PC-3 (cell line): Measurements from ENCODE around the gene SPATA16.

ENCODE experiments used
- CTCF ChIP-seq: fragments of 300-600 bp; sonication (generic); conservative IDR thresholded peaks from 2 replicates; pipeline ENCODE4 v1.5.1; 2017; ENCODE audit warnings: antibody characterized with exemption, low read depth, mild to moderate bottlenecking, low read length
- EZH2 ChIP-seq: fragments of 300-600 bp; sonication (generic); IDR thresholded peaks from one replicate; pipeline ENCODE4 v1.6.1; 2017; ENCODE audit warnings: antibody characterized with exemption, mild to moderate bottlenecking, low read length; ENCODE audit not compliant: unreplicated experiment
- EZH2phosphoT487 ChIP-seq: fragments of 300-600 bp; sonication (generic); IDR thresholded peaks from 2 replicates; pipeline ENCODE4 v1.6.1; 2018; ENCODE audit warnings: mild to moderate bottlenecking, antibody characterized with exemption, low read length, borderline replicate concordance

DNA sequence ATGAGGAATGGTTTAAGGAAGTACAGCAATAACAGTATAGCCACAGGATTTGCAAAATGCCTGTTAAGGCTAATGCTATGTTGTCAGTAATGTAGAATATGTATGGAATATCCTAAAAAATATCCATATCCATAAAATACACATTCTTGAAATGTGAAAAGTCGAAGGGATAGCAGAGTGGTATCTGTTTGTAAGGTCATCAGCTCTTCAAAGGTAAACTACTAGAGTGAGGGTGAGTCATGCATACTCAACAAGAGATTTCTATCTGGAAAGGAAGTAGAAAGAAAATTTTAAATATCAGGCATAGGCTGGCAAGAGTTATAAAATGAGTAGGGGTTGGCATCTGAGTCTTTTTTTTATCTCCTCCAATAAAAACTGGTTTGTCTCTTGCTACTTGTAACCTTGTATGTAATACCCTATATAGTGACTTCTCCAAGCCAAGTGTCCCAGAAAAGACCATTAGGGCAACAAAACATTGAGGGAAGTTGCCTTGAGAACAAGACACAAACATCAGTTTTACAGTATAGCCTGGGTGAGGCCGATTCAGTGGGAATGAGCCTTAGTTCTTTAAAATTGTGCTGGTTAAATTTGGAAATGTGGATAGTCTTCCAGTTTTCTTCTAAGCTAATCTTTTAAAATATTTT is 103.1 kb downstream of the SPATA16 start:
- TF ChIP-seq EZH2, result no peak
- no peak for TF ChIP-seq EZH2phosphoT487
- no peak for TF ChIP-seq CTCF
